ENCODE data around the gene RNF166.

The RNF166 gene

GRCh38 chr16:88744577-88745521, 38.6 kb upstream of the RNF166 start:
- no peak for TF ChIP-seq CTCF (IDR thresholded peaks at IDR 0.05; ENCODE audit: low read depth, low read length, missing control alignments)

GRCh38 chr16:88743693-88744576, 37.7 kb upstream of the RNF166 start:
- DNase-seq (ENCODE audit: extremely low read depth, low read depth) = no peak
- TF ChIP-seq CTCF (IDR thresholded peaks at IDR 0.05; ENCODE audit: low read depth, low read length, missing control alignments) = peak; percentile 84
- H3K4me3 ChIP-seq (replicated peaks; ENCODE audit: low read depth, low read length) = no peak overlapping the region

More at GRCh38 chr16:88744577-88745521, 38.6 kb upstream of the RNF166 start:
- H3K4me3 ChIP-seq (replicated peaks; ENCODE audit: low read depth, low read length) = no peak overlapping the region
- DNase-seq (ENCODE audit: extremely low read depth, low read depth) = no peak

- no peak for DNase-seq (ENCODE audit: extremely low read depth, low read depth)
- TF ChIP-seq CTCF (IDR thresholded peaks at IDR 0.05; ENCODE audit: low read depth, low read length, missing control alignments) = no peak
- H3K4me3 ChIP-seq (replicated peaks; ENCODE audit: low read depth, low read length) = no peak overlapping the region
Measured at GRCh38 chr16:88742896-88743605, 36.8 kb upstream of the RNF166 start.

- no peak for TF ChIP-seq CTCF (IDR thresholded peaks at IDR 0.05; ENCODE audit: low read depth, low read length, missing control alignments)
Measured at GRCh38 chr16:88741368-88741767, 35.2 kb upstream of the RNF166 start.

GRCh38 chr16:88740727-88741055, 34.5 kb upstream of the RNF166 start:
- no peak for TF ChIP-seq CTCF (IDR thresholded peaks at IDR 0.05; ENCODE audit: low read depth, low read length, missing control alignments)
- H3K4me3 ChIP-seq (replicated peaks; ENCODE audit: low read depth, low read length) = no peak overlapping the region
- no peak for DNase-seq (ENCODE audit: extremely low read depth, low read depth)

More at GRCh38 chr16:88741368-88741767, 35.2 kb upstream of the RNF166 start:
- H3K4me3 ChIP-seq (replicated peaks; ENCODE audit: low read depth, low read length) = no peak overlapping the region
- no peak for DNase-seq (ENCODE audit: extremely low read depth, low read depth)

- no peak for DNase-seq (ENCODE audit: extremely low read depth, low read depth)
- H3K4me3 ChIP-seq (replicated peaks; ENCODE audit: low read depth, low read length) = no peak overlapping the region
- no peak for TF ChIP-seq CTCF (IDR thresholded peaks at IDR 0.05; ENCODE audit: low read depth, low read length, missing control alignments)
Measured at GRCh38 chr16:88739977-88740726, 33.9 kb upstream of the RNF166 start.
